GM20431 (cell line): Measurements from ENCODE around the gene SECISBP2L.
"Not testable (repeated sequence)": the region's sequence is repeated elsewhere in the genome, so short reads cannot be mapped to it uniquely, and the experiment has no call there.

Experiments
- in situ Hi-C: fragments of 300-500 bp; cut with MseI, MboI; formaldehyde crosslinking; loops from one replicate; pipeline ENCODE4 v1.15.0; 2020; ENCODE audit warnings: low sequenced_read_pairs; ENCODE audit not compliant: unreplicated experiment

SECISBP2L gene

GRCh38 chr15:48972750-48973503, 73.3 kb downstream of the SECISBP2L start:
- in situ Hi-C loops, result no loop called here

- in situ Hi-C loops, result not testable (repeated sequence)
Observed at GRCh38 chr15:48970926-48971325, 75.3 kb downstream of the SECISBP2L start.

- in situ Hi-C loops, result no loop called here
Observed at GRCh38 chr15:48968066-48968465, 78.2 kb downstream of the SECISBP2L start.

GRCh38 chr15:48967336-48967735, 78.9 kb downstream of the SECISBP2L start:
- in situ Hi-C loops, result no loop called here

GRCh38 chr15:48966595-48967301, 79.5 kb downstream of the SECISBP2L start:
- in situ Hi-C loops, result no loop called here

GRCh38 chr15:48965972-48966371, 80.3 kb downstream of the SECISBP2L start:
- in situ Hi-C loops, result no loop called here

- in situ Hi-C loops, result no loop called here
Observed at GRCh38 chr15:48964898-48965297, 81.3 kb downstream of the SECISBP2L start.

GRCh38 chr15:48963524-48964113, 82.6 kb downstream of the SECISBP2L start, which contains the start of gene SHC4:
TSS of gene SHC4 (minus strand) at chr15:48963919. CDS start at chr15:48963015, 904 bp downstream.
- in situ Hi-C loops, result no loop called here

GRCh38 chr15:48962662-48963523, 83.4 kb downstream of the SECISBP2L start:
- in situ Hi-C loops, result no loop called here

- in situ Hi-C loops, result no loop called here
Observed at GRCh38 chr15:48955967-48956366, 90.3 kb downstream of the SECISBP2L start.

- in situ Hi-C loops, result no loop called here
Observed at GRCh38 chr15:48955370-48955769, 90.9 kb downstream of the SECISBP2L start.

- in situ Hi-C loops, result no loop called here
Observed at GRCh38 chr15:48954538-48954937, 91.7 kb downstream of the SECISBP2L start.

- in situ Hi-C loops, result no loop called here
Observed at GRCh38 chr15:48946840-48947187, 99.4 kb downstream of the SECISBP2L start.

GRCh38 chr15:48946074-48946839, 100.0 kb downstream of the SECISBP2L start:
- in situ Hi-C loops, result no loop called here

- in situ Hi-C loops, result no loop called here
Observed at GRCh38 chr15:48945386-48945785, 100.9 kb downstream of the SECISBP2L start.

GRCh38 chr15:48941904-48942303, 104.3 kb downstream of the SECISBP2L start:
- in situ Hi-C loops, result no loop called here

GRCh38 chr15:48940508-48940907, 105.7 kb downstream of the SECISBP2L start:
- in situ Hi-C loops, result no loop called here

GRCh38 chr15:48939648-48940047, 106.6 kb downstream of the SECISBP2L start:
- in situ Hi-C loops, result no loop called here
